Left lobe of liver (tissue), 2 donors: ENCODE results near the gene UFD1. TPM values are rescaled to one million over a fixed set of nuclear protein-coding genes. Genes with fewer than 3 reads are reported as not detected.
A peak's percentile ranks its signal among the peaks of the same experiment; 100 is the strongest.

Experiments used
- ATAC-seq: fragments of 200-7000 bp; cut with Tn5 transposase; one replicate; pipeline ENCODE4 v1.9.1; 2020; ENCODE audit warnings: mild to moderate bottlenecking, moderate library complexity
- DNase-seq: peaks from one replicate; pipeline ENCODE4 v3.0.0-alpha.2; 2020; ENCODE audit warnings: low spot score
- total RNA-seq: library from RNA; stranded (reverse); gene quantifications from one replicate; pipeline ENCODE4 v1.2.1, GENCODE V29; 2021
- donor health status: DM: no; HTN: no; CAD: no; lungs with moderate emphysema.
- donor health status: DM: no; HTN: yes; CAD: no.

UFD1 gene
- total RNA-seq, 1 donor from 2014 or later, result 28.4 TPM

DNA sequence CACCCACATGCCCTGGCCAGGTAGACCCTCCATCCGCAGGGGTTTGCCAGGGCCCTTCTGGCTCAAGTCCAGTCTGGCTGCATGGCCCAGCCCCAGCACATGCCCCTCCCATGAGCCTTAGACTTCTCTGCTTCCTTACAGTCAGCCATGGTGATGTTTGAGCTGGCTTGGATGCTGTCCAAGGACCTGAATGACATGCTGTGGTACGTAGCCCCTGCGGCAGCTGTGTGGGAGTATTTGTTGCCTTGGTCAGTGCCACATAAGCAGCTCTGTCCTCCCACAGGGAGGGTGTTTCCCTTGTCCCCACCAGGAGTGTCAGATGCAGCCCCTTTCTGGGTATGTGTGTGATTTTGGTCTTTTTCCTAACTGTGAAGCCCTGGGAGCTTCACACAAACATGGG is 18.3 kb upstream of the UFD1 start:
- no peak for DNase-seq

DNA sequence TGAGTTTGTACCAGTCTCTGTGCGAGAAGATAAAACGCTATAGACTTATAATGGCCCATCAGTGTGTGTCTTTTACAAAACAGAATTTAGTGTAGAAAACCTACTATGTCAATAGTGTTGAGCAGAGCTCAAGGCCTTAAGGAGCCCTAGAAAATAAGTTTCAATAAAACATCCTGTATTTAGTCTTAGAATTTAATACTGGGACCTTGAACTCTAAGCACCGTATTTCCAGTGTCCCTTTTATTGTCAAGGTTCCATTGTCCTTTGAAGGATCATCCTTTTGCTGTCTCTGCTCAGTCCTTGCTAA is 17.3 kb upstream of the UFD1 start:
- no peak for ATAC-seq
- DNase-seq, result no peak

More for the DNA sequence above, 18.3 kb upstream of the UFD1 start:
- ATAC-seq, result no peak

DNA sequence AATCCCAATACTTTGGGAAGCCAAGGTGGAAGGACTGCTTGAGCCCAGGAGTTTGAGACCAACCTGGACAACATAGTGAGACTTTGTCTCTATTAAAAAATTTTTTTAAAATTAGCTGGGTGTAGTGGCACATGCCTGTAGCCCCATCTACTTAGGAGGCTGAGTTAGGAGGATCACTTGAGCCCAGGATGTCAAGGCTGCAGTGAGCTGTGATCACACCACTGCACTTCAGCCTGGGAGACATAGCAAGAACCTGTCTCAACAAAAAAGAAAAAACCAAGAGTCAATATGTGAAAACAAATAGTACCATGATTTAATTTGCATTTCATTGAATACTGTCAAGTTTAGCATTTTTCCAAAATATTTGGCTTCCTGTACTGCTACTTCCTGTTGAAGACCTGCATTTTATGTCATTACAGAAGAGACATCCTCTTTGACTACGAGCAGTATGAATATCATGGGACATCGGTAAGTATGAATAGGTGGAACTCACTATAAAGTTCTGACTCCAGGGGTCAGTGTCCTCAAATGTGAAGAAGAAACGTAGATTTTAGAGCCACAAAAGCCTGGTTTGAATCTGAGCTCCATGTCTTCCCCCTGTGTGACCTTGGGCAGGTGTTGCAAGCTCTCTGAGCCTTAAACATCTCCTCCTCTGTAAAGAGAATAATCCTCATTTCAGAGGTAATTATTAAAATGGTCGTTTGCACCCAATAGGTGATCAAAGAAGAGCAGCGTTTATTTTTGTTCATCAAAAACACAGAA is 16.8 kb upstream of the UFD1 start:
- no peak for DNase-seq
- peak; percentile 89 for ATAC-seq

DNA sequence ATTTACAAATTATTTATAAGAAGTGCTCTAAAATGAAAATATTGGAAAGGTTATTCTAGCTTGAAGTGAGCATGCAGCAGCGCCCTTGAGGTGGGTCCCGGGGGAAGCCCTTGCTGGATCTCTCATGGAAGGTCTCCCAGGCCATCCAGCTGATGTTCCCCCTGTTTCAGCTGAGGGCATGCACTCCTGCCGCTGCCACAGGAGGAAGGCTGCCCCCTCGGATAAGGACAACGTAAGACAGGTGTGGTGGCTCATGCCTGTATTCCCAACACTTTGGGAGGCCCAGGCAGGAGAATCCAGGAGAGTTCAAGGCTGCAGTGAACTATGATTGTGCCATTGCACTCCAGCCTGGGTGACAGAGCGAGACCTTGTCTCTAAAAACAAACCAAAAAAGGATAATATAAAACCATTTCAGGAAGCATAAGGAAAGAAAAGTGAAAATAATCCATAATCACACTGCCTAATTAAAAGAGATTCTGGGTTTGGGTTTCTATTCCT is 15.7 kb upstream of the UFD1 start:
- DNase-seq (no peak), ATAC-seq (no peak)

DNA sequence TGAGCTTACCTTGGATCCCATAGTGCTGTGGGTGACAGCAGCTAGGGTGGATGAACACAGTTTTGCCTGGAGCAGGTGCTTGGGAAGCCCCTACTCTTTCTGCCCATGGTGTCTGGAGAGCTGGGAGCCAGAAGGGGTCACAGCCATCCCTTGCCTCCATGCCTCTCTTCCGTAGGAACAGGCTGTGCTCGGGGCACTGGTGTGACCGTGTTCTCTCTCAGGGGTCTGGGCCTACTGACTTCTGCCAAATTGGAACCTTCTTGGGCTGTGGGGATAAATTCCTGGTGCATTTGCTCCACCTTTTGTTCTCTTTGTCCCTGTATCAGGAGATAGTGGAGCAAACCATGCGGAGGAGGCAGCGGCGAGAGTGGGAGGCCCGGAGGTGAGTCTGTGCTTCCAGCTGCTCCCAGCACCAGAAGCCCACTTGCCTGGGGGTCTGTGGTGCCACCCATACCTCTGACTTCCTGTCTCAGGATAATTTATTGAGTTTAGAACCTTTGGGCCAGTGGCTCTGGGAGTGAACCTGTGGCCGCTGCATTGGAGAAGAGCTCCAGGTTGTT is 15.1 kb upstream of the UFD1 start:
- no peak for ATAC-seq
- no peak for DNase-seq

DNA sequence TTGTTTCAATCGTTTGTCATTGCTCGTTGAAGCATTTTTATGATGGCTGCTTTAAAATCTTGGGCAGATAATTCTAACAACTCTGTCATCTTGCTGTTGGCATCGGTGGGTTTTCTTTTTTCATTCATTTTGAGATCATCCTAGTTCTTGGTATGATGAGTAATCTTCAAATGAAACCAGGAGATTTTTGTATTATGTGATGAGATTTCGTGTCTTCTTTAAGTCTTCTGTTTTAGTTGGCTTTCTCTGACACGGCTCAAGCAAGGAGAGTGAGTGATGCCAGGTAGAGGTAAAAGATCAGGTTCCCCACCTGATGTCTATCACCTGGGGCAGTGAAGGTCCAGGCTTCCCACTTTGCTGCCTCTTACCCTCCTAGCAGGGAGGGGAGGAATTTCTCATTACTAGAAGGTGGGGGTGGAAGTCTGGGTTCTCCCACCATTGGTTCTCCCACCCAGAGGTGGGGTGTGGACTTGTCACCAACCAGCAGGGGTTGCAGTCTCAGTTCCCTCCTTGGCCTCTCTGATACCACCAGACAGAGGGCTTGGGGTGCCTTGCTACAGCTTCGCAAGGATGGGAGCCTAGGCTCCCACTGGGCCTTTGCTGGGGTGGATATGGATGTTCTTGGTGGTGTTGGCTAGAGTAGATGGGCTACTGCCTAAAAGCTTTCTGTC is 13.6 kb upstream of the UFD1 start:
- DNase-seq (no peak), ATAC-seq (no peak)

DNA sequence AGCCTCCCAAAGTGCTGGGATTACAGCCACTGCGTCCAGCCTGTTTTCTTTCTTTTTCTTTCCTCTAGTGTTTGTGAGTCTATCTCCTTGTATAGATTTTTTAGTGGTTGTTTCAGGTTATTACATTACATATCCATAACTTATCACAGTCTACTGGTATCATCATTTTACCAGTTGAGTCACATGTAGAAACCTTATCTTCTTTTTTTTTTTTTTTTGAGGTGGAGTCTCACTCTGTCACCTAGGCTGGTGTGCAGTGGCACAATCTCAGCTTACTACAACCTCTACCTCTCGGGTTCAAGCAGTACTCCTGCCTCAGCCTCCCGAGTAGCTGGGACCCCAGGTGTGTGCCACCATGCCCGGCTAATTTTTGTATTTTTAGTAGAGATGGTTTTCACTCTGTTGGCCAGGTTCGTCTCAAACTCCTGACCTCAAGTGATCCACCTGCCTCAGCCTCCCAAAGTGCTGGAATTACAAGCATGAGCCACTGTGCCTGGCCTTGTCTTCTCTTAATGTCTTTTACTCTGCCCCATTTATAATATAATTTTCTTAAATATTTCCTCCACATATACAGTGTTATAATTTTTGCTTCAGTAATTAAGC is 11.7 kb upstream of the UFD1 start:
- ATAC-seq, result no peak
- no peak for DNase-seq

DNA sequence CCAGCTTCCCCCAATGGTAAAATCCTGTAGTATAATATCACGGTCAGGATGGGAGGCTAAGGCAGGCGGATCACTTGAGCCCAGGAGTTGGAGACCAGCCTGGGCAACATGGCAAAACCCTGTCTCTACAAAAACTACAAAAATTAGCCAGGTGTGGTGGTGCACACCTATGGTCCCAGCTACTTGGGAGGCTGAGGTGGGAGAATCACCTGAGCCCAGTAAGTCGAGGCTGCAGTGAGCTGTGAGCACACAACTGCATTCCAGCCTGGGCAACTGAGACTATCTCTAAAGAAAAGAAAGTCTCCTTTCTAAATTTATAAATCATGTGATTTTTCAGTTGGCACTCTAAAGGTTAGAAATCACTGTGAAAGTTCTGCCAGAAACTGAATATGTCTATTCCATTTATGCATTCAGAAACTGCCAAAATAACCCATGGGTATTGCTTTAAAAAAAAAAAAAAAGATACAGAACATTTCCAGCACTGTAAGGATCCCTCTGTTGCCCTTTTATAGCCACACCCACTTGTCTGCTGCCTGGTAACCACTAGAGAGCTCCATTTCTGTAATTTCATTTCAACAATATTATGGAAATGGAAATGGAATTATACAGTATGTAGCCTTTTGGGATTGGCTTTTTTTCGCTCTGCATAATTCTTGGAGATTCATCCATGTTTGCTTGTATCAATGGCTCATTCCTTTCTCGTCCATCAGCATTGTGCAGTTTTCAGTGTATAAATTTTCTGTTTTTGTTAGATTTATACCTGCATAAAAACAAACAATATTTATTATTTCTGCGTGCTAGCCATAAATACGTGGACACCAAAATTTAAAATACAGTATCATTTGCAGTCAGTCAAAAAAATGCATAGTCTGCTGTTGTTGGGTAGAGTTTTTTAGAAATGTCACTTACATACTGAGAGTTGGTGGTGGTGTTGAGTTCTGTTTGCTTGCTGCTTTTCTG is 10.2 kb upstream of the UFD1 start:
- DNase-seq (no peak), ATAC-seq (peak; percentile 65)

DNA sequence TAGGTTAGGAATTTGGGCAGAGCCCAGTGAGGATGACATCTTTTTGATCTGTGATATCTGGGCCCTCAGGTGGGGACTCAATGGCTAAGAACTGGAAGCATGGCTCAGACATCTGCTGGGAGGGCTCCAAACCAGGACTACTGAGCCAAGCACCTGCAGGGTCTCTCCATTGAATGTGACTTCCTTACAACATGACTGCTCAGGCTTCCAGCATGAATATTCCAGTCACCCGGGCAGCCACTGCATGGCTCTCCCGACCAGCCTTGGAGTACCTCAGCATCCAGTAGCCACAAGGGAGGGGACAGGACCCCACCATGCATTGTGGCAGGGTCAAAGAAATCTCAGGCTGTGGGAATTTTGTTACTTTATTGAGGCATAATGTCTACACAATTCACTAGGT is 9.3 kb upstream of the UFD1 start:
- no peak for ATAC-seq
- no peak for DNase-seq

DNA sequence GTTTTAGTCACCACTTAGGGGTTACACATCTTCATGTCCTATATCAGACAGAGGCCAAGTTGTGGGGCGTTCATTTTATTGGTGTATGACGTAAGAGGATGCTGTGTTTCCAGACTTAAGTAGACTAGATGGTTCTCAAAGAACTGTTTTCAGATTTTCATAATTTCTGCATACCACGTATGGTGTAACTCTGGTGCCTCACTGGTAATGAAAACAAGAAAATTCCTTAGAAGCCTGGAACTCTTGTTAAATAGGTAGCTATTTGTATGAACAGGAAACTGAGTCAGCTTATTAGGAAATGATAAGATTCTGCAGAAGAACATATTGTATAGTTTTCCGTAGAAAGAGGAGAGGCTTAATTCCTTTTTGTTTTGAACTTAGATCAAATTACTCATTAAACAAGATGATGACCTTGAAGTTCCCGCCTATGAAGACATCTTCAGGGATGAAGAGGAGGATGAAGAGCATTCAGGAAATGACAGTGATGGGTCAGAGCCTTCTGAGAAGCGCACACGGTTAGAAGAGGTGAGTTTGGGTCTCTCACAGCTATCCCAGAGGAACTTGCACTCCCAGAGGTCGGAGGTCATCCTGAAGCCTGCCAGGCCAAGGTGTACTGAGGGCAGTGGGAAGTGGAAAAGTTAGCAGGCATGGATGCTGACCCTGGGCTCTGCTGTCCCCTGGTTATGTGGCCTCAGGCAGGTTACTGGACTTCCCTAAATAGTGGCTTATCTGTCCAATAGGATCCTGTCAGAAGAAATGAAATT is 4.7 kb upstream of the UFD1 start:
- ATAC-seq, result no peak
- no peak for DNase-seq

DNA sequence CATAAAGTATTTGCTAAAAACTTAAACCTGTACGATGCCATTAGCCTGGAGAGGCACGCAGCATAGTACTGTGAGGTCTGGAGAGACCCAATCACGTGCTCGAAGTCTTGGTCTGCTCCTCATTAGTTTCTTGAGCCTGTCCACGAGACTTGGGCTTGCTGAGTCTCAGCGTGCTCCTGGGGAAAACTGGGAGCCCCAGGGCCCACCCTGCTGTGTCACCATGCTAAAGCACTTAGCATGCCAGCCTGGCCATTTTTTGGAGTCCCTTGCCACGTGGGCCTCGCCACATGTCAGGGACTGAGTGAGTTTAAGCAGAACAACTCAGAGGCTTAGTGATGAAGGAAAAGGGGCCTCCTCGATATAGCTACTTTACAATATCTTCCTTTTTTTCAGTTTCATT is 3.3 kb upstream of the UFD1 start:
- no peak for ATAC-seq
- no peak for DNase-seq

DNA sequence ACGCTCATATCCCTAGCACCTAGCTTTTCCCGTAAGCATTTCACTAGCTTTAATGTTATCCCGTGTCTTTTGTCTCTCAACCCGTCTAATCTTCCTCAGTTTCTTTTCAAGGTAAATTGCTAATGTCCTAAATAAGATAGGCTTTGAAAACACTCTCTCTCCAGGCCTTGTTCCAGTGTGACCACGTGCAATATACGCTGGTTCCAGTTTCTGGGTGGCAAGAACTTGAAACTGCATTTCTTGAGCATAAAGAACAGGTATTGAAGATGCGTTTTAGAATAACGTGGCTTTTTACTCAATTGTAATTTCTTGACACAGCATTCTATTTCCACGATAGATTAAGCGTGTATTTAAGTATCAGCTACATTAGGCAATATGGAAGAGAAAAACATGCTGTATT is 1.8 kb upstream of the UFD1 start:
- no peak for ATAC-seq
- no peak for DNase-seq

DNA sequence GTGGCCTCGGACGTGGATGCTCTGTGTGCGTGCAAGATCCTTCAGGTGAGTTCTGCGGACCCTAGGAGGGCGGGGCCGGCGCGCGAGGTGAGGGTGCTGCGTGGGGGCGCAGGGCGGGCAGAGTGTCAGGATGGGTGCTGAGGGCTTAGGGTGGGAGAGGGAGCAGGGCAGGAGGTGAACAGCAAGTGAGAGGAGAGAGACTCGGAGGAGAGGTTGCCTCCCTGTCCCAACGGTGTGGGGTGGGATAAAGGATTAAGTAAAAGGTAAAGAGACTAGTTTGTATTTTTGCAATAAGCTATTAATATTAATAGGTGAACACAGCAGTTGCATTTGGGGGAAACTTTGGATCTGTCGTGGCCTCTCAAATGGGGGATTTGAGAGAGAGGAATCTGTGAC is 1.2 kb upstream of the UFD1 start:
- ATAC-seq (no peak), DNase-seq (no peak)

DNA sequence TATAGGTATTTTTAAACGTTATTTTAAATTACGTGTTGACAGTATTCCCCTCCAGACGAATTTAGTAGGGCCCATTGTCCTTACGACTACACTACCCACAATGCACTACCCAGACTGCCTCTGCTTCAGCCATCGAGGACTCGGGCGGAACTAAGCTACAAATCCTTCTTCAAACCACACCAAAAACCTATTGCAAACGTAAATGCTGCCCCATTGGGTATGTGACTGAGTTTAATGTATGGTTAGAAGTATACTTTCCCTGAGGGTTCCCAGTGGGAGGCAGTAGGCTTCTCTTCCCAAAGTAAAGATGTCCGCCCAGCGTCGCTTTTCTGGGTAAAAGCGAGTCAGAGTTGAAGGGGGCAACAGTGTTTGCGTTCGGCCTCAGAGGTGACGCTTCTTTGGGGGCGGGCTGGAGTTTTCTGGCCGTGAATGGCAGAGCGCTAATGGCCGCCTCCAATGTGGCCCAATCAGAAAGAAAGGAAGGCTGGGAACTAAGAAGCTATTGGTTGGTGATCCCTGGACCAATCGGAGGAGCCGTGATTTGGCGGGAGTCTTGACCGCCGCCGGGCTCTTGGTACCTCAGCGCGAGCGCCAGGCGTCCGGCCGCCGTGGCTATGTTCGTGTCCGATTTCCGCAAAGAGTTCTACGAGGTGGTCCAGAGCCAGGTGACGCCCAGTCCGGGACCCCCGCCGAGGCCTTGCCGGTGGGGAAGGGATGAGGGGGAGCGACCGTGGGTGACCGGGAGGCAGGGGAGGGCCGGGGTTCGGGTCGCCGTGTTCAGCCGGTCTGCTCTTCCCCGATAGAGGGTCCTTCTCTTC is 571 bp upstream of the UFD1 start, which contains the start of gene CDC45:
Gene CDC45, plus strand, starts transcription at position 566 of the 818 bp plus-strand sequence. Its CDS starts 49 bp downstream, at position 615.
- DNase-seq, result peak; percentile 97
- peak; percentile 88 for ATAC-seq

DNA sequence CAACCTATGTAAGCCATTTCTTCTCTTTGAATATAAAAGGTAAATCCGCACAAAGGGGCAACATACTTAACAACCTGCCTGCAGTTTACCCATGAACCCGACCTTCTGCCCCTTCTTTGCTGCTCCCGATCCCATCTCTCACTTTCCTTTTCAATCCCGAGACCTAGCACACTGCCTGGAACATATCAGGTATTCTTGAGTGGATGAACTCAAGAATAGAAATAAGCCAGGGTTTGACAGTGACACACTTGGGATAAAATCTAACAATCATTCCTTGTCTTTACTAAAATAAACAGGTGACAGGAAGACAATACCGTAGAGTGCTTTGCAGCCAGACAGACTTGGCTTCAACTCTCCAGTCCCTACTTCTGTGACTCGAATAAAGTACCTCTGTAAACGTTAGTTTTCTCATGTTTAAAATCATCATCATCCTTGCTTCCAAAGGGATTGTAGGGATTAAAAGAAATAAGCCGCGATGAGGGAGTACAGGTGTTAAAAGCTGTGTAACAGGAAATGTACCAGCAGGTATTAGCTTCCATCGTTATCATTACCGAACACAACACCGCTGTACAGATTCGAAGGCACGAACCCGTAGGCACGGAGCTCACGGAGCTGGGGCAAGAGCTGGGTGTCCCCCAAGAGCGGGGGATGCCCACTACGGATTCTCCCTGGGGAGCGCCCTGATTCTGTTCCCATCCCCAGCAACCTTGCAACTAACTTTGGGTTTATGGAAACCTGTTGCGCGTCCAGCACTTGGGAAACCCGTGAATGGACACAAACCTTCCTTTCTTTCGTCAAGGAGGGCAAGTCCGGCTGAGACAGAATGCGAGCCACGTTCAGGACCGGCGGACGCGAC is 720 bp downstream of the UFD1 start:
- ATAC-seq (peak; percentile 2), DNase-seq (no peak)

DNA sequence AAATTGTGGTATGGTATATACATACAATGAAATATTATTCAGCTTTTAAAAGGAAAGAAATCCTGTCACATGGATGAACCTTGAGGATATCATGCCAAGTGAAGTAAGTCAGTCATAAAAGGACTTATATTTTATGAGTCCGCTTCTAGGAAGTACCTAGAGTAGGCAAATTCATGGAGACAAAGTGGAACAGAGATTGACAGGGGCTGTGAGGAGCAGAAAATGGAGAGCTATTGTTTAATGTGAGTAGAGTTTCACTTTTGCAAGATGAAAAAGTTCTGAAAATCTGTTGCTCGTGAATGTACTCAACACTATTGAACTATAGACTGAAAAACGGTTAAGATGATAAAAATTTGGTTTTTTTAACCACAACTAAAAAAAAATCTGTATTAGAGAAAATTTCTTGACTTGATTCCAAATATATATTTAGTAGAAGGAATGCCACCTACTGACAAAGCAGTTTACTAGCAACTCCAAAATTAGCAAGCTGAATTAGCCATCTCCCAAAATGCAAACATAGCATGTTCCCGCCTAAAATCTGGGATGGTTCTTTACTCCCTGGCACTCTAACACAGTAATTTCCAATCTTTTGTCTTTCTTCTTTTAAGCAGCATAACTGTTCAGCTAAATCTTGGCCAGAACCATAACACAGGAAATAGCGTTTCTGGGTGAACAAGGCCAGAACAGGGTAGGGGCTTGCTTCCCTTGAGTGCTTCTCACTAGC is 1.5 kb downstream of the UFD1 start:
- DNase-seq, result no peak
- no peak for ATAC-seq

DNA sequence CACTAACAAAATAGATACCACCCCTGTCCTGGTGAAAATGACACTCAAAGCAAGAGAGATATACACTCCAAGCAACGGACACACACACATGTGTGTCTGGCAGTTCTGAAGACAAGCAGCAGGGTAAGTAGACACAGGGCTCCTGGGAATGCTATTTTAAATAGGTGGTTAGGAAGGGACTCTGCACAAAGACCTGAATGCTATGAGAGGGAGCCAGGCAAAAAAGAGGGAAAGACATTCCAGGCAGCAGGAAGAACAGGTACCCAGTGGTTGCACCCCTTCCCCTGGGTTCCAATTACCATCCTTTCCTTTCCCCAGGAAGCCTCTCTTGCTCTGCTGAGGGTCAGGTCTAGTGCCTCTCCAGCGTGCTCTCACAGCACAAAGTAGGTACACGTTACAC is 3.0 kb downstream of the UFD1 start:
- no peak for DNase-seq
- no peak for ATAC-seq
